ENCODE results near the gene ELP5. TPM values are rescaled to one million over a fixed set of nuclear protein-coding genes. Genes with fewer than 3 reads are reported as not detected.

Gene ELP5
- total and polyA plus RNA-seq, 2 of the 4 experiments (the other 2 are of a cell fraction): 39.3 to 46.6 TPM

- WGBS, 2 experiments (ENCODE audit: extremely low coverage in 2 of 2, insufficient read length in 1 of 2): 0% methylated on average over 3 of the region's 10 CpGs; no CpG with 5 or more reads in 1 of the 2 experiments
- ChIA-PET POLR2A (ENCODE audit: unreplicated experiment) (no interaction called here), CTCF (interaction anchor here (0.8 kb wide), 1 partner anchor 305 kb away, joined by 3 read pairs; no protein-coding TSS in a partner anchor)
- peak overlapping the region; percentile 97 for H2AK9ac ChIP-seq (replicated peaks; ENCODE audit: low read depth, low read length, poor library complexity)
- H3K27ac ChIP-seq (ENCODE audit: insufficient read depth, low read length): peak overlapping the region; percentile 56
- H3K36me3 ChIP-seq (ENCODE audit: control insufficient read depth, insufficient read depth, low read length): no peaks in the 10 kb centered on the region
- 0 out of 2 replicates have a peak, but pooled peaks have one; percentile 29 for TF ChIP-seq POLR2A (IDR thresholded peaks at IDR 0.05; ENCODE audit: low read depth, low read length)
- no peak for TF ChIP-seq CTCF (conservative IDR thresholded peaks at IDR 0.05; ENCODE audit: low read depth, low read length)
- peak overlapping the region; percentile 72 for H3K14ac ChIP-seq (replicated peaks; ENCODE audit: low read depth, low read length)
- peak overlapping the region; percentile 70 for H3K9ac ChIP-seq (ENCODE audit: low read depth, low read length)
- peaks cover 58% of the 10 kb centered on the region for H4K20me1 ChIP-seq (ENCODE audit: insufficient read depth, low read length)
- H4K8ac ChIP-seq (ENCODE audit: low read depth in 2 of 2, low read length in 2 of 2): peak overlapping the region in 1 of 2 experiments; percentile 30; a peak in 1 of 4 replicates
- no peak overlapping the region for H3K18ac ChIP-seq (ENCODE audit: low read depth, low read length)
- H3K9me1 ChIP-seq (ENCODE audit: insufficient read depth, low read length): peaks cover 21% of the 10 kb centered on the region
- in situ Hi-C loops (cut with MboI; ENCODE audit: low sequenced_read_pairs): no loop called here
- ATAC-seq (ENCODE audit: low read depth) (no peak), DNase-seq (peak; percentile 14)
- no peak overlapping the region for H2BK120ac ChIP-seq (ENCODE audit: low read depth, low read length)
- H2AK5ac ChIP-seq (ENCODE audit: low read depth, low read length): peak overlapping the region; percentile 92
- 0 out of 2 replicates have a peak overlapping the region, but pooled peaks have one; percentile 9 for H2BK20ac ChIP-seq (ENCODE audit: low read depth, low read length)
- H3K56ac ChIP-seq (ENCODE audit: extremely low read depth, insufficient read depth, low read length): no peak overlapping the region
- intact Hi-C loops (cut with micrococcal nuclease): no loop called here
- no peak overlapping the region for H4K5ac ChIP-seq (ENCODE audit: low read depth, low read length)
- H2BK5ac ChIP-seq (ENCODE audit: low read depth, low read length, poor library complexity, severe bottlenecking): peak overlapping the region; percentile 31
- peaks cover 4 to 78% of the 10 kb centered on the region in 2 experiments; a peak in 3 of 4 replicates for H3K79me1 ChIP-seq (ENCODE audit: low read depth in 1 of 2, low read length in 2 of 2)
- peak overlapping the region; percentile 46 for H2AFZ ChIP-seq (replicated peaks; ENCODE audit: low read length, poor library complexity)
- H3K4ac ChIP-seq (ENCODE audit: low read depth, low read length): peak overlapping the region; percentile 76
- peaks cover 21% of the 10 kb centered on the region for H3K4me1 ChIP-seq (ENCODE audit: control insufficient read depth, insufficient read depth, low read length)
- H3K4me2 ChIP-seq (ENCODE audit: low read depth, low read length): peak overlapping the region; percentile 90
- H3K4me3 ChIP-seq (ENCODE audit: insufficient read depth, low read depth, low read length): peak overlapping the region; percentile 55
- H3K9me3 ChIP-seq (ENCODE audit: control insufficient read depth, insufficient read depth, low read length): no peaks in the 10 kb centered on the region
- H3K23ac ChIP-seq (ENCODE audit: low read depth, low read length): peak overlapping the region; percentile 82
- 0 out of 3 replicates have a peak overlapping the region, but pooled peaks have one; percentile 6 for H2BK15ac ChIP-seq (ENCODE audit: low read depth, low read length)
- no peaks in the 10 kb centered on the region for H3K27me3 ChIP-seq (ENCODE audit: control insufficient read depth, insufficient read depth, low read length)
- no TSS peak for BruUV-seq (replicated peaks)
- dilution Hi-C loops (cut with HindIII; ENCODE audit: low sequenced_read_pairs, unreplicated experiment): no loop called here
- H4K91ac ChIP-seq (ENCODE audit: insufficient read depth, low read depth, low read length): peak overlapping the region; percentile 29
Measured at GRCh38 chr17:7215652-7216180, 36.3 kb upstream of the ELP5 start.
